Measurements from ENCODE around the gene SS18L1. TPM values are rescaled to one million over a fixed set of nuclear protein-coding genes. Genes with fewer than 3 reads are reported as not detected.
A peak's percentile ranks its signal among the peaks of the same experiment; 100 is the strongest.

Gene SS18L1
- total RNA-seq, 4 donors from 2014 or later = 0.51 to 21.7 (median 12.8) TPM

DNA sequence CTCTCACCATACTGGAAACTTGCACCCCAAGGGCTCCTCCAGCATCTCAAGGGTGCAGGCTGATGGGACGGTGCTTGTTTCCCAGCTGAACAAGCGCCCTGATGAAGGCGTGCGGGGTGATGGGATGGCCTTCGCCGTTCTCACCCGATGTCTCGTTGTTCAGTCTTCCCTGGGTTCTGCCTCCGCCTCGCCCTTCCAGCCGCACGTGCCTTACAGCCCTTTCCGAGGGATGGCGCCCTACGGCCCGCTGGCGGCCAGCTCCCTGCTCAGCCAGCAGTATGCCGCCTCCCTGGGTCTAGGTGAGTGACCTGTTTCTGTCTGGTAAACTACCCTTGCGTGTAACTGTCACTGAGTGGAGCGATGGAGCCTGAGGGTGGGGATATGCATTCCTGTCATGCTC lies 17.4 kb upstream of the SS18L1 start:
- H3K9me3 ChIP-seq = no peaks in the 10 kb centered on the region
- no peak for TF ChIP-seq POLR2A (IDR thresholded peaks at IDR 0.05)
- no peak for TF ChIP-seq CTCF (IDR thresholded peaks at IDR 0.05)
- H3K4me3 ChIP-seq = no peak overlapping the region
- H3K4me1 ChIP-seq = peaks cover 5 to 11% of the 10 kb centered on the region in 2 donors
- intact Hi-C loops (cut with DNase I; ENCODE audit: low total_unique reads) = loop anchor here (10.0 kb wide), 1 partner anchor 61 kb away; the partner anchor contains the start of gene TAF4
- DNase-seq = no peak
- H3K27me3 ChIP-seq = no peaks in the 10 kb centered on the region
- H3K36me3 ChIP-seq = no peaks in the 10 kb centered on the region
- no peak overlapping the region for H3K27ac ChIP-seq

DNA sequence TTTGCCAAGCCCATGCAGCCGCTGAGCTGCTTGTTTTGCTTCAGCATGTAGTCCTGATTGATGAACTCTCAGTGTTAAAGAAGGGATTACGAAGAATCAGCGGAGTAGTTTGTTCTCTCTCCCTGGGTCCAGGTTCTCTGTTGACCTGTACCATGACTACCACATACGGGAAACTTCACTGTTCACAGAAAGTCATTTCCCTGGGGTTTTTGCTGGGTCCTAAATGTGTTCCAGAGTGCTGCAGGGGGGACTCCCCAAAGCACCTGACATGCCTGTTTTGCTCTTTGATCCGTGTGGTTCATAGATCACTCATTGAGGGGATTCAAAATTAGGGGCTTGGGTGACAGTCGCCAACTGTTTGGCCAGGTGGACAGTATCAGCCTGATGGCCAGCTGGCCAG lies 15.8 kb upstream of the SS18L1 start:
- no peaks in the 10 kb centered on the region for H3K9me3 ChIP-seq
- intact Hi-C loops (cut with DNase I; ENCODE audit: low total_unique reads) = loop anchor here (10.0 kb wide), 1 partner anchor 63 kb away; the partner anchor contains the start of gene TAF4
- H3K27ac ChIP-seq = no peak overlapping the region
- no peak for DNase-seq
- no peaks in the 10 kb centered on the region for H3K27me3 ChIP-seq
- H3K4me1 ChIP-seq = peaks cover 5 to 11% of the 10 kb centered on the region in 2 donors
- no peak overlapping the region for H3K4me3 ChIP-seq
- TF ChIP-seq POLR2A (IDR thresholded peaks at IDR 0.05) (no peak), CTCF (IDR thresholded peaks at IDR 0.05) (no peak)
- no peaks in the 10 kb centered on the region for H3K36me3 ChIP-seq

GRCh38 chr20:62128502-62128901 lies 15.1 kb upstream of the SS18L1 start:
- intact Hi-C loops (cut with DNase I; ENCODE audit: low total_unique reads) = loop anchor here (10.0 kb wide), 1 partner anchor 64 kb away; the partner anchor contains the start of gene TAF4
- DNase-seq = no peak
- no peaks in the 10 kb centered on the region for H3K36me3 ChIP-seq
- no peaks in the 10 kb centered on the region for H3K9me3 ChIP-seq
- no peak for TF ChIP-seq CTCF (IDR thresholded peaks at IDR 0.05)
- no peak overlapping the region for H3K27ac ChIP-seq
- H3K27me3 ChIP-seq = no peaks in the 10 kb centered on the region
- peaks cover 5 to 8% of the 10 kb centered on the region in 2 donors for H3K4me1 ChIP-seq
- no peak overlapping the region for H3K4me3 ChIP-seq

DNA sequence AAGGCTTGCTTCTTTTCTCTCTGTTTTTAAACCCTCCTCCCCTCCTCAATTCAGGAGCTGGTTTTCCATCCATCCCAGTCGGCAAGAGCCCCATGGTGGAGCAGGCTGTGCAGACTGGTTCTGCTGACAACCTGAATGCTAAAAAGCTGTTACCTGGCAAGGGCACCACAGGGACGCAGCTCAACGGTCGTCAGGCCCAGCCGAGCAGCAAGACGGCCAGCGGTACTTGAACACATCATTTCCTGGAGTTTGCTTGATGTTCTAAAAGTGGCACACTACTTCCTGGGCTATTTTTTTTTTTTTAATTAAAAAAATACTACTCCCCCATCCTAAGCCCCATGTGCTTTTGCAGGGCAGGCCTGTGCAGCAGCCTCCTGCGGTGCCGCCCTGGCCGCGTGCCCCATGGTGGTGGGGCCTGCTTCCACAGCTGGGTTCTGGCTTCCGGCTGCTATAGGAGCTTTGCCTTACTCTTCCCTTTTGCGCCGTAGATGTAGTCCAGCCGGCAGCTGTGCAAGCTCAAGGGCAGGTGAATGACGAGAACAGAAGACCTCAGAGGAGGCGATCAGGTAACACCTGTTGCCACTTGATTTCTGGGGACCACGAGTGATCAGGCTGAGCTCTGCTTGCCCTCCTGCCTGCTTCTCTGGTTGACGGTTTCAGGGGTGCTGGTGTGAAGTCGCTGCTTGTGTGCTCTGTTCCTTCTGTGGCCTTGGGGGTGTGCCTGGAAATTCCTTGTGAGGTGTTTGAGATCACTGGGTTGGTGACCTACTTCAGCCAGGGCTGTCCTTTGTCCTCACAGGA lies 13.6 kb upstream of the SS18L1 start:
- no peaks in the 10 kb centered on the region for H3K36me3 ChIP-seq
- no peak for TF ChIP-seq POLR2A (IDR thresholded peaks at IDR 0.05)
- no peak for TF ChIP-seq CTCF (IDR thresholded peaks at IDR 0.05)
- DNase-seq = no peak
- H3K27ac ChIP-seq = no peak overlapping the region
- no peaks in the 10 kb centered on the region for H3K27me3 ChIP-seq
- intact Hi-C loops (cut with DNase I; ENCODE audit: low total_unique reads) = loop anchor here (10.0 kb wide), 1 partner anchor 65 kb away; the partner anchor contains the start of gene TAF4
- no peaks in the 10 kb centered on the region for H3K4me1 ChIP-seq
- no peaks in the 10 kb centered on the region for H3K9me3 ChIP-seq
- H3K4me3 ChIP-seq = no peak overlapping the region

DNA sequence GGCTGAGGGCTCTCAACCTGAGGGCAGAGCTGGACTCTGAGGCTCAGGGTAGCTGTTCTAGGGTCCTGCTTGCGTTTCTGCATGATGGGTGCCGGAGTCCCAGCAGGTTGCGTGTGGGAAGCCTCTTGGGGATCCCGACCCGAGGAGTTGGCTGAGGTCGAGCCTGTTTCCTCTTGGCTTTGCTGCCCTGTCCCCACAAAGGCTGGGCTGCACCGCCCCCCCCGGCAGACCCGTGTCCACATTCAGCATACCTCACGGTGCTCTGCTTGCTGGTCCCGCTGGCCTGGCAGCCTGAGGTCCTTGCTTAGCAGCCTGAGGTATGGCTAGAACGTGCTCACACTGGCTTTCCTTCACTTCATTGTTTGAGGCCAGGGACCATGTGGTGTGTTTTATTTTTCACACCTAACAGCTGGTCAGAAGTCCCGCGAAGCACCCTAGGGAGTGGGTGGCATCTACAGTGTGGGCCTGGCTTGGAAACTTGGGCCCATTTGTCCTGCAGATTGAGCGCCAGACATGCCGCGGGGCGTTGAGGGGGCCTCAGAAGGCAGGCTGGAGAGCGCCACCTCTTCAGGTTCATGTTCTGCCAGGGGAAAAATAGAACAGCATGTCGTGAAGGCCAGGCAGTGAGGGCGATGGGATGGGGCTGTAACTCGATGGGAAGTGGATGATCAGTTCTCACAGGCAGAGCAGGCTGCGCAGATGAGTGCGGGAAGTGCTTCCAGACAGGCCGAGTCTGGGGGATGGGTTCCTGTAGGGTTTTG lies 11.8 kb upstream of the SS18L1 start:
- H3K4me1 ChIP-seq = no peaks in the 10 kb centered on the region
- TF ChIP-seq CTCF (IDR thresholded peaks at IDR 0.05) = no peak
- no peak for TF ChIP-seq POLR2A (IDR thresholded peaks at IDR 0.05)
- no peaks in the 10 kb centered on the region for H3K36me3 ChIP-seq
- intact Hi-C loops (cut with DNase I; ENCODE audit: low total_unique reads) = no loop called here
- no peak for DNase-seq
- no peaks in the 10 kb centered on the region for H3K27me3 ChIP-seq
- H3K27ac ChIP-seq = peak overlapping the region in 1 of 2 donors; percentile 42
- no peak overlapping the region for H3K4me3 ChIP-seq
- no peaks in the 10 kb centered on the region for H3K9me3 ChIP-seq

Data from uterus (tissue), 4 donors.